Hepatocyte (in vitro differentiated cells): ENCODE measurements around the gene CDK11B. TPM values are rescaled to one million over a fixed set of nuclear protein-coding genes. Genes with fewer than 3 reads are reported as not detected.
A peak's percentile ranks its signal among the peaks of the same experiment; 100 is the strongest.

Experiments used
- DNase-seq: peaks from one replicate; pipeline ENCODE4 v3.0.0-alpha.2; 2016; ENCODE audit warnings: low spot score
- H2AFZ ChIP-seq: fragments of 200-600 bp; sonication (generic); 2 replicates; pipeline ENCODE4 v1.6.0; 2016; ENCODE audit warnings: antibody characterized with exemption, mild to moderate bottlenecking
- H3K27ac ChIP-seq: fragments of 200-600 bp; sonication (generic); 2 replicates; pipeline ENCODE4 v1.5.1; 2016; ENCODE audit warnings: mild to moderate bottlenecking
- H3K27me3 ChIP-seq: fragments of 200-600 bp; sonication (generic); 2 replicates; pipeline ENCODE4 v1.6.1; 2016
- H3K36me3 ChIP-seq: fragments of 200-600 bp; sonication (generic); replicated peaks from 2 replicates; pipeline ENCODE4 v1.5.1; 2016; ENCODE audit warnings: low read depth; ENCODE audit not compliant: insufficient read depth
- H3K4me1 ChIP-seq: fragments of 200-600 bp; sonication (generic); 2 replicates; pipeline ENCODE4 v1.5.1; 2016; ENCODE audit warnings: mild to moderate bottlenecking, moderate library complexity; ENCODE audit not compliant: insufficient read depth
- H3K4me2 ChIP-seq: fragments of 200-600 bp; sonication (generic); 2 replicates; pipeline ENCODE4 v1.6.0; 2016
- H3K4me3 ChIP-seq: fragments of 200-600 bp; sonication (generic); 2 replicates; pipeline ENCODE4 v1.5.1; 2016; ENCODE audit warnings: mild to moderate bottlenecking
- H3K79me2 ChIP-seq: fragments of 200-600 bp; sonication (generic); 2 replicates; pipeline ENCODE4 v1.6.0; 2017; ENCODE audit warnings: mild to moderate bottlenecking
- H3K9me2 ChIP-seq: fragments of 200-600 bp; sonication (generic); replicated peaks from 2 replicates; pipeline ENCODE4 v1.6.0; 2017; ENCODE audit warnings: mild to moderate bottlenecking; ENCODE audit not compliant: insufficient read depth
- H3K9me3 ChIP-seq: fragments of 200-600 bp; sonication (generic); 2 replicates; pipeline ENCODE4 v1.5.1; 2016; ENCODE audit warnings: low read depth, mild to moderate bottlenecking
- H4K20me1 ChIP-seq: fragments of 200-600 bp; sonication (generic); 2 replicates; pipeline ENCODE4 v1.6.0; 2016; ENCODE audit warnings: mild to moderate bottlenecking; ENCODE audit not compliant: insufficient read depth, poor library complexity, severe bottlenecking
- EZH2 ChIP-seq: fragments of 200-600 bp; sonication (generic); IDR thresholded peaks from 2 replicates; pipeline ENCODE4 v1.6.1; 2016; ENCODE audit warnings: antibody characterized with exemption, mild to moderate bottlenecking, borderline replicate concordance
- EZH2phosphoT487 ChIP-seq: fragments of 200-600 bp; sonication (generic); IDR thresholded peaks from one replicate; pipeline ENCODE4 v1.6.1; 2018; ENCODE audit warnings: antibody characterized with exemption, mild to moderate bottlenecking, low read depth, moderate library complexity; ENCODE audit not compliant: unreplicated experiment, severe bottlenecking
- WGBS: methylation state at CpG from one replicate; pipeline ENCODE4 v1.1.6; 2016; ENCODE audit warnings: low lambda C conversion rate; ENCODE audit errors: missing lambda C conversion rate; 5-methylcytosine and 5-hydroxymethylcytosine counted together
- polyA plus RNA-seq: library from polyadenylated mRNA; unstranded; fragments of >200 nt; fragmentation: Nextera tagmentation; extraction: Ambion mirVana; gene quantifications from 2 replicates; pipeline ENCODE4 v1.2.1, GENCODE V29; 2016
- total RNA-seq: library from RNA; depleted of rRNA; stranded (reverse); fragments of >200 nt; gene quantifications from 2 replicates; pipeline ENCODE4 v1.2.3, GENCODE V29; 2014
- TF ChIP-seq, protein P1 (sequence below): fragments of 200-600 bp; sonication (generic); IDR thresholded peaks from 2 replicates; pipeline ENCODE4 v1.5.1; 2016; ENCODE audit warnings: antibody characterized with exemption, mild to moderate bottlenecking; ENCODE audit not compliant: poor library complexity

The CDK11B gene
- total and polyA plus RNA-seq, 2 experiments from 2014 or later, result 7.5 to 15.3 TPM

- H3K79me2 ChIP-seq, result peaks cover 61% of the 10 kb centered on the region
- TF ChIP-seq, protein P1, sequence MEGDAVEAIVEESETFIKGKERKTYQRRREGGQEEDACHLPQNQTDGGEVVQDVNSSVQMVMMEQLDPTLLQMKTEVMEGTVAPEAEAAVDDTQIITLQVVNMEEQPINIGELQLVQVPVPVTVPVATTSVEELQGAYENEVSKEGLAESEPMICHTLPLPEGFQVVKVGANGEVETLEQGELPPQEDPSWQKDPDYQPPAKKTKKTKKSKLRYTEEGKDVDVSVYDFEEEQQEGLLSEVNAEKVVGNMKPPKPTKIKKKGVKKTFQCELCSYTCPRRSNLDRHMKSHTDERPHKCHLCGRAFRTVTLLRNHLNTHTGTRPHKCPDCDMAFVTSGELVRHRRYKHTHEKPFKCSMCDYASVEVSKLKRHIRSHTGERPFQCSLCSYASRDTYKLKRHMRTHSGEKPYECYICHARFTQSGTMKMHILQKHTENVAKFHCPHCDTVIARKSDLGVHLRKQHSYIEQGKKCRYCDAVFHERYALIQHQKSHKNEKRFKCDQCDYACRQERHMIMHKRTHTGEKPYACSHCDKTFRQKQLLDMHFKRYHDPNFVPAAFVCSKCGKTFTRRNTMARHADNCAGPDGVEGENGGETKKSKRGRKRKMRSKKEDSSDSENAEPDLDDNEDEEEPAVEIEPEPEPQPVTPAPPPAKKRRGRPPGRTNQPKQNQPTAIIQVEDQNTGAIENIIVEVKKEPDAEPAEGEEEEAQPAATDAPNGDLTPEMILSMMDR, result no peak
- TF ChIP-seq EZH2phosphoT487, result no peak
- TF ChIP-seq EZH2, result no peak
- peak within 1 kb of the TSS; percentile 94 for H3K4me2 ChIP-seq
- no peaks in the 10 kb centered on the region for H3K9me2 ChIP-seq
- peak; percentile 99 for DNase-seq
- peaks cover 14% of the 10 kb centered on the region for H4K20me1 ChIP-seq
- peak within 1 kb of the TSS; percentile 88 for H2AFZ ChIP-seq
- peaks cover 19% of the 10 kb centered on the region for H3K4me1 ChIP-seq
- no peaks in the 10 kb centered on the region for H3K9me3 ChIP-seq
- peak within 1 kb of the TSS; percentile 97 for H3K4me3 ChIP-seq
- H3K27ac ChIP-seq, result peak within 1 kb of the TSS; percentile 100
- under 1% methylated on average over 92 of the region's 107 CpGs for WGBS
- H3K36me3 ChIP-seq, result no peaks in the 10 kb centered on the region
- H3K27me3 ChIP-seq, result no peaks in the 10 kb centered on the region
Observed at GRCh38 chr1:1615256-1616044, 43.4 kb downstream of the CDK11B start, which contains the start of gene MIB2. MIB2 (plus strand) TSS chr1:1615500; CDS start chr1:1623453, 7,953 bp downstream.

DNA sequence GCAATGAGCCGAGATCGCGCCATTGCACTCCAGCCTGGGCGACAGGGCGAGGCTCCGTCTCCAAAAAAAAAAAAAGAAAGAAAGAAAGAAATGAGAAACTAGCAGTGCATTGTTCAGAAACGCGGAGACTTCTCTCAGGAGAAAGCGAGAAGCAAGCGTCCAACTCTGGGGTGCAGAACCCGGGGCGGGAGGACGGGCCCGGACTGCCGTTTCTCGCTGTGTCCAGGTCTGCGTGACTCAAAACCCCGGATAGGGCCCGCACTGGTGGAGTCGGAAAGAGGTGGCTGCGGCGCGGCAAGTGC lies 43.9 kb downstream of the CDK11B start:
- H3K27me3 ChIP-seq, result no peaks in the 10 kb centered on the region
- H3K4me1 ChIP-seq, result peaks cover 19% of the 10 kb centered on the region
- H3K79me2 ChIP-seq, result peaks cover 59% of the 10 kb centered on the region
- H3K27ac ChIP-seq, result peak overlapping the region; percentile 100
- H3K9me2 ChIP-seq, result no peaks in the 10 kb centered on the region
- peak overlapping the region; percentile 48 for H3K4me3 ChIP-seq
- no peaks in the 10 kb centered on the region for H3K36me3 ChIP-seq
- H2AFZ ChIP-seq, result no peak overlapping the region
- peak overlapping the region; percentile 94 for H3K4me2 ChIP-seq
- peaks cover 14% of the 10 kb centered on the region for H4K20me1 ChIP-seq
- H3K9me3 ChIP-seq, result no peaks in the 10 kb centered on the region
- WGBS, result under 1% methylated on average over 21 of the region's 23 CpGs
- no peak for DNase-seq
- TF ChIP-seq, protein P1, result no peak
- TF ChIP-seq EZH2 (no peak), EZH2phosphoT487 (no peak)

DNA sequence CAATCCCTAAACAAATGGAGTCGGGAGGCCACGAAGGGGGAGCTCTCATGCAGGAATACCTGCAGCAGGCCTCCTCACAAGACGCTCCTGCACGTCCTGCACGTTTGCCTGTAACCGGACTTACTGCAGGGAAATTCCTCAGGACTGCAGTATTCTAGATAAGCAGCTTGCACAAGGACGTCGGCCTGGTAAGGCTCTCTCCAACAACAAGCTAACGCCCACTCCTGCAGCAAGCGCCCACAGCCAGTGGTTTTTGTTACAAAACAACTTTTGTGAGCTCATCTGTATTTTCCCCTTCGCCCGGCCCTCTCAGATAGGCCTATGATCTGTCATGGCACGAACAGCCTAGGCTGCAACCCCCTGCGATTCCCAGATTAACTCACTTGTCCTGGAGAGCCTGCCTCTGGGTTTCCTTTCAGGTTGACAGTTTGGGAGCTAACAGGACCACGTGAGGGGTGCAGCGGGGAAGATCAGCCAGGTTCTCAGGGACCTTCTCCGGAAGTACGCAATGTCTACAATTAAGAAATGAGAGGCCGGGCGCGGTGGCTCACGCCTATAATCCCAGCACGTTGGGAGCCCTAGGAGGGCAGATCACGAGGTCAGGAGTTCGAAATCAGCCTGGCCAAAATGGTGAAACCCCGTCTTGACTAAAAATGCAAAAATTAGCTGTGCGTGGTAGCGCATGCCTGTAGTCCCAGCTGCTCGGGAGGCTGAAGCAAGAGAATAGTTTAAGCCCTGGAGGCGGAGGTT lies 44.4 kb downstream of the CDK11B start:
- Histone ChIP-seq H3K36me3 (no peaks in the 10 kb centered on the region), H3K4me3 (peak overlapping the region; percentile 48), H3K27me3 (no peaks in the 10 kb centered on the region), H3K79me2 (peaks cover 55% of the 10 kb centered on the region), H3K4me1 (peaks cover 19% of the 10 kb centered on the region), H3K27ac (peak overlapping the region; percentile 100), H2AFZ (no peak overlapping the region), H3K9me3 (no peaks in the 10 kb centered on the region), H4K20me1 (peaks cover 14% of the 10 kb centered on the region), H3K4me2 (peak overlapping the region; percentile 94), H3K9me2 (no peaks in the 10 kb centered on the region)
- DNase-seq, result peak; percentile 88
- TF ChIP-seq EZH2, result no peak
- TF ChIP-seq, protein P1, result no peak
- TF ChIP-seq EZH2phosphoT487, result no peak
- 26% methylated on average over 30 of the region's 30 CpGs for WGBS
